AG04450 (cell line): Measurements from ENCODE around the gene ZNF324B. TPM values are rescaled to one million over a fixed set of nuclear protein-coding genes. Genes with fewer than 3 reads are reported as not detected.
A peak's percentile ranks its signal among the peaks of the same experiment; 100 is the strongest.

Experiments
- CTCF ChIA-PET: fragments of 300-600, 350-600 bp; formaldehyde crosslinking; extraction: SDS; loops from one replicate; lab custom pipeline; 2022; ENCODE audit warnings: antibody characterized with exemption, inconsistent platforms; lab: Charles Lee
- POLR2A ChIA-PET: fragments of 350-600 bp; formaldehyde crosslinking; extraction: SDS; loops from one replicate; lab custom pipeline; 2021; ENCODE audit warnings: antibody characterized with exemption, inconsistent platforms; lab: Yijun Ruan, JAX
- DNase-seq: peaks from one replicate; pipeline ENCODE4 v3.0.0-alpha.2; 2011; ENCODE audit warnings: low read depth, low spot score
- H3K27ac ChIP-seq: one replicate; pipeline ENCODE4 v1.5.1; 2012; ENCODE audit warnings: low read depth, low read length, control low read depth
- H3K27me3 ChIP-seq: one replicate; pipeline ENCODE4 v1.6.0; 2012; ENCODE audit warnings: low read length; ENCODE audit not compliant: control insufficient read depth, insufficient read depth
- H3K4me3 ChIP-seq: 2 replicates; pipeline ENCODE4 v1.5.1; 2011; ENCODE audit warnings: mild to moderate bottlenecking, low read depth, low read length, control low read depth
- H3K9me3 ChIP-seq: 2 replicates; pipeline ENCODE4 v1.5.1; 2012; ENCODE audit warnings: low read length; ENCODE audit not compliant: control insufficient read depth, insufficient read depth
- polyA plus RNA-seq: library from polyadenylated mRNA; depleted of rRNA; stranded (reverse); fragments of >200 nt; gene quantifications from 2 replicates; pipeline ENCODE4 v1.2.3, GENCODE V29; 2011
- TF ChIP-seq, protein P1 (sequence below): IDR thresholded peaks from 2 replicates; pipeline ENCODE4 v1.5.1; 2011; ENCODE audit warnings: low read depth, low read length, control low read depth, inconsistent platforms

The ZNF324B gene
- polyA plus RNA-seq, 1 experiment, result 1.8 TPM

DNA sequence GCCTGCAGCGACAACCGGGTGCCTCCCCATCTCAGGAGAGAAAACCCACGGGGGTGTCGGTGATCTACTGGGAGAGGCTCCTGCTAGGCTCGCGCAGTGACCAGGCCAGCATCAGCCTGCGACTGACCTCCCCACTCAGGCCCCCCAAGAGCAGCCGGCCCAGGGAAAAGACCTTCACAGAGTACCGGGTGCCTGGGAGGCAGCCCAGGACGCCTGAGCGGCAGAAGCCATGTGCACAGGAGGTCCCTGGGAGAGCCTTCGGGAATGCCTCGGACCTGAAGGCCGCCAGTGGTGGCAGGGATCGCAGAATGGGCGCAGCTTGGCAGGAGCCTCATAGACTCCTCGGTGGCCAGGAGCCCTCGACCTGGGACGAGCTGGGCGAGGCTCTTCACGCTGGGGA is 3.9 kb downstream of the ZNF324B start:
- H3K27me3 ChIP-seq, result no peaks in the 10 kb centered on the region
- no peak for DNase-seq
- H3K9me3 ChIP-seq, result no peaks in the 10 kb centered on the region
- H3K27ac ChIP-seq, result no peak overlapping the region
- POLR2A ChIA-PET, result no interaction called here
- TF ChIP-seq, protein P1, sequence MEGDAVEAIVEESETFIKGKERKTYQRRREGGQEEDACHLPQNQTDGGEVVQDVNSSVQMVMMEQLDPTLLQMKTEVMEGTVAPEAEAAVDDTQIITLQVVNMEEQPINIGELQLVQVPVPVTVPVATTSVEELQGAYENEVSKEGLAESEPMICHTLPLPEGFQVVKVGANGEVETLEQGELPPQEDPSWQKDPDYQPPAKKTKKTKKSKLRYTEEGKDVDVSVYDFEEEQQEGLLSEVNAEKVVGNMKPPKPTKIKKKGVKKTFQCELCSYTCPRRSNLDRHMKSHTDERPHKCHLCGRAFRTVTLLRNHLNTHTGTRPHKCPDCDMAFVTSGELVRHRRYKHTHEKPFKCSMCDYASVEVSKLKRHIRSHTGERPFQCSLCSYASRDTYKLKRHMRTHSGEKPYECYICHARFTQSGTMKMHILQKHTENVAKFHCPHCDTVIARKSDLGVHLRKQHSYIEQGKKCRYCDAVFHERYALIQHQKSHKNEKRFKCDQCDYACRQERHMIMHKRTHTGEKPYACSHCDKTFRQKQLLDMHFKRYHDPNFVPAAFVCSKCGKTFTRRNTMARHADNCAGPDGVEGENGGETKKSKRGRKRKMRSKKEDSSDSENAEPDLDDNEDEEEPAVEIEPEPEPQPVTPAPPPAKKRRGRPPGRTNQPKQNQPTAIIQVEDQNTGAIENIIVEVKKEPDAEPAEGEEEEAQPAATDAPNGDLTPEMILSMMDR, result no peak
- CTCF ChIA-PET, result no interaction called here
- H3K4me3 ChIP-seq, result no peak overlapping the region

DNA sequence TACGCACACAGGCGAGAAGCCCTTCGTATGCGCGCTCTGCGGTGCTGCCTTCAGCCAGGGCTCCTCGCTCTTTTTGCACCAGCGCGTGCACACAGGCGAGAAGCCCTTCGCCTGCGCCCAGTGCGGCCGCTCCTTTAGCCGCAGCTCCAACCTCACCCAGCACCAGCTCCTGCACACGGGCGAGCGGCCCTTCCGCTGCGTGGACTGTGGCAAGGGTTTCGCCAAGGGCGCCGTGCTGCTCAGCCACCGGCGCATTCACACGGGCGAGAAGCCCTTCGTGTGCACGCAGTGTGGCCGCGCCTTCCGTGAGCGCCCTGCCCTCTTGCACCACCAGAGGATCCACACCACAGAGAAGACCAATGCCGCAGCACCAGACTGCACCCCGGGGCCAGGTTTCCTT is 4.7 kb downstream of the ZNF324B start:
- H3K4me3 ChIP-seq, result no peak overlapping the region
- no peaks in the 10 kb centered on the region for H3K9me3 ChIP-seq
- POLR2A ChIA-PET, result no interaction called here
- TF ChIP-seq, protein P1, result no peak
- no peak overlapping the region for H3K27ac ChIP-seq
- CTCF ChIA-PET, result no interaction called here
- no peaks in the 10 kb centered on the region for H3K27me3 ChIP-seq
- DNase-seq, result no peak

DNA sequence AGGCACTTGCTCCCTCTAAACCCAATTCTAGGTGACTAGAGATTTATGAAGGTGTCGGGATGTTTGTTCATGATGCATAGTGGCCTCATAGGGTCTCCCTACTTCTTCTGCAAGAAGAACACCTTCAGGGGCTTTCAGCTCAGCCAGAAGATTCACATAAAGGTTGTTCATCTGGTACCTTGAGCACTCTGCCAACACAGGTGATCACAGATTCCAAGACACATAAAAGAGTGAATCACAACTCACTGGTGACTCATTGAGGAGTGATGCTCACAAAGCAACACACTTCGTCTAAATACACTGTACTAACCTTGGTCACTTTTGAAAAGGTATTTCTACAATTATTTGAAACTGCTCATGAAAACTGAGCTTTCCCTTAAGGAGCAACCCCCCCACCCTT is 8.6 kb downstream of the ZNF324B start:
- TF ChIP-seq, protein P1, result no peak
- ChIA-PET CTCF (interaction anchor here (1.2 kb wide), 1 partner anchor 9 kb away, joined by 3 read pairs; the partner anchor contains the start of gene ZNF324B), POLR2A (interaction anchor here (0.7 kb wide), 1 partner anchor 9 kb away, joined by 3 read pairs; no protein-coding TSS in a partner anchor)
- H3K9me3 ChIP-seq, result no peaks in the 10 kb centered on the region
- no peak overlapping the region for H3K27ac ChIP-seq
- no peak for DNase-seq
- no peak overlapping the region for H3K4me3 ChIP-seq
- no peaks in the 10 kb centered on the region for H3K27me3 ChIP-seq

DNA sequence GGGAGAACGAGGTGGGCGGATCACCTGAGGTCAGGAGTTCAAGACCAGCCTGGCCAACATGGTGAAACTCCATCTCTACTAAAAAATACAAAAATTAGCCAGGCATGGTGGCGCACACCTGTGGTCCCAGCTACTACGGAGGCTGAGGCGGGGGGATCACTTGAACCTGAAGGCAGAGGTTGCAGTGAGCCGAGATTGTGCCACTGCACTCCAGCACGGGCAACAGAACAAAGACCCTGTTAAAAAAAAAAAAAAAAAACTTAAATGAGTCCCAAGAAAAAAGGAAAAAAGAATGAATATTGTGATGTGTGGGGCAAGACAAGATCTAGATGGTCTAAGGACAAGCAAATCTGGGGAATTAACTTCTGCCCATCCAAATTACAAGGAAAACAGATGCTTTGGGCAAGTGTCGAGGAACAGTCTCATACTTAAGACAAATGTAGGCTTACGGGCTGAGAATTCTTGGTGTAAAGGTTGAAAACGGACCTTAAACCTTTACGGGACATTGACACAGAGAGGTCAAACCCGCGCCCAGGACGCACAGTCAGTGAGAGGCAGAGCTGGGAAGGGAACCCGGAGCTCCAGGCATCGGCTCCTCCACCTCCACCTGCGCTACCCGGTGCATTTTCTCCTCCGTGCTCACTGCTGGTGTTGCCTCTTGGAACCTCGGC is 14.8 kb downstream of the ZNF324B start:
- TF ChIP-seq, protein P1, result no peak
- ChIA-PET CTCF (no interaction called here), POLR2A (interaction anchor here (0.7 to 1.5 kb wide), 3 partner anchors 9 to 103 kb away, joined by 3 to 5 read pairs (median 5); partner anchors contain the start of gene ZNF446)
- Histone ChIP-seq H3K9me3 (no peaks in the 10 kb centered on the region), H3K27ac (no peak overlapping the region), H3K4me3 (peak overlapping the region; percentile 79), H3K27me3 (no peaks in the 10 kb centered on the region)
- no peak for DNase-seq
